Karpas-422 (cell line): Measurements from ENCODE around the gene CUTA. TPM values are rescaled to one million over a fixed set of nuclear protein-coding genes. Genes with fewer than 3 reads are reported as not detected.
A peak's percentile ranks its signal among the peaks of the same experiment; 100 is the strongest.

Experiments used
- DNase-seq: peaks from one replicate; pipeline ENCODE4 v3.0.0-alpha.2; 2015
- H2AFZ ChIP-seq: fragments of 200-600 bp; sonication (generic); 2 replicates; pipeline ENCODE4 v1.6.1; 2014; ENCODE audit warnings: antibody characterized with exemption, low read length, mixed read lengths
- H3K27ac ChIP-seq: fragments of 200-600 bp; sonication (generic); 2 replicates; pipeline ENCODE4 v1.5.1; 2014; ENCODE audit warnings: mild to moderate bottlenecking, low read length, moderate library complexity
- H3K27me3 ChIP-seq: fragments of 200-600 bp; sonication (generic); 2 replicates; pipeline ENCODE4 v1.6.1; 2014; ENCODE audit warnings: low read length, mixed read lengths
- H3K36me3 ChIP-seq: fragments of 200-600 bp; sonication (generic); 2 replicates; pipeline ENCODE4 v1.6.1; 2014; ENCODE audit warnings: low read length, mixed read lengths; ENCODE audit not compliant: insufficient read depth
- H3K4me1 ChIP-seq: fragments of 200-600 bp; sonication (generic); 2 replicates; pipeline ENCODE4 v1.6.1; 2014; ENCODE audit warnings: mild to moderate bottlenecking, low read length, mixed read lengths
- H3K4me2 ChIP-seq: fragments of 200-600 bp; sonication (generic); 2 replicates; pipeline ENCODE4 v1.6.1; 2014; ENCODE audit warnings: low read length, low read depth, mild to moderate bottlenecking; ENCODE audit not compliant: poor library complexity, severe bottlenecking
- H3K4me3 ChIP-seq: fragments of 200-600 bp; sonication (generic); 2 replicates; pipeline ENCODE4 v1.5.1; 2014; ENCODE audit warnings: mild to moderate bottlenecking, antibody characterized with exemption, low read length, mixed read lengths
- H3K79me2 ChIP-seq: fragments of 200-600 bp; sonication (generic); 2 replicates; pipeline ENCODE4 v1.6.1; 2014; ENCODE audit warnings: mild to moderate bottlenecking, low read length, mixed read lengths
- H3K9ac ChIP-seq: fragments of 200-600 bp; sonication (generic); 2 replicates; pipeline ENCODE4 v1.6.0; 2014; ENCODE audit warnings: low read length
- H3K9me2 ChIP-seq: fragments of 200-600 bp; sonication (generic), shearing (Covaris generic); replicated peaks from 2 replicates; pipeline ENCODE4 v1.6.0; 2014; ENCODE audit warnings: mild to moderate bottlenecking, low read length, moderate library complexity; ENCODE audit not compliant: insufficient read depth
- H3K9me3 ChIP-seq: fragments of 300-700, 200-600 bp; sonication (generic); 2 replicates; pipeline ENCODE4 v1.6.1; 2014; ENCODE audit warnings: low read length, mixed read lengths
- H4K20me1 ChIP-seq: fragments of 200-600 bp; sonication (generic); 2 replicates; pipeline ENCODE4 v1.6.1; 2014; ENCODE audit warnings: mild to moderate bottlenecking, antibody characterized with exemption, low read length, low read depth; ENCODE audit not compliant: insufficient read depth
- total RNA-seq: library from RNA; depleted of rRNA; stranded (reverse); fragments of >200 nt; shearing (Covaris generic); gene quantifications from 2 replicates; pipeline ENCODE4 v1.2.3, GENCODE V29; 2014; ENCODE audit warnings: low replicate concordance

Gene CUTA
- total RNA-seq, 1 experiment from 2014 or later, result 260 TPM

DNA sequence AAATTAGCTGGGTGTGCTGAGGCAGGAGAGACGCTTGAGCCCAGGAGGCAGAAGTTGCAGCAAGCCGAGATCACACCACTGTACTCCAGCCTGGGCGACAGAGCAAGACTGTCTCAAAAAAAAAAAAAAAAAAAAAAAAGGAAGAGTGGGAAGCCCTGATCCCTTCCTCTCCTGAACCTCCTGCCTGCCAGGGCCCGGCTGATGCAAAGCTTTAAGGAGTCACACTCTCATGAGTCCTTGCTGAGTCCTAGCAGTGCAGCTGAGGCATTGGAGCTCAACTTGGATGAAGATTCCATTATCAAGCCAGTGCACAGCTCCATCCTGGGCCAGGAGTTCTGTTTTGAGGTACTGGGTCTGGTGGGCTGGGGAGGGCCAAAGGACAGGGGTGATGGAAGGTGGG, 17.1 kb upstream of the CUTA start:
- no peak overlapping the region for H3K9ac ChIP-seq
- H3K9me3 ChIP-seq, result no peaks in the 10 kb centered on the region
- H3K79me2 ChIP-seq, result peaks cover 33% of the 10 kb centered on the region
- H4K20me1 ChIP-seq, result no peaks in the 10 kb centered on the region
- H3K9me2 ChIP-seq, result no peaks in the 10 kb centered on the region
- no peak for DNase-seq
- H3K4me2 ChIP-seq, result no peak overlapping the region
- H3K27ac ChIP-seq, result no peak overlapping the region
- no peak overlapping the region for H3K4me3 ChIP-seq
- peaks cover 32% of the 10 kb centered on the region for H3K4me1 ChIP-seq
- no peaks in the 10 kb centered on the region for H3K27me3 ChIP-seq
- H2AFZ ChIP-seq, result no peak overlapping the region
- H3K36me3 ChIP-seq, result peaks cover 25% of the 10 kb centered on the region

GRCh38 chr6:33433544-33434191, 15.8 kb upstream of the CUTA start:
- H3K4me1 ChIP-seq, result peaks cover 45% of the 10 kb centered on the region
- H3K36me3 ChIP-seq, result peaks cover 24% of the 10 kb centered on the region
- H3K4me3 ChIP-seq, result no peak overlapping the region
- no peak overlapping the region; the same call in 1 of the 2 replicates for H3K9ac ChIP-seq
- H4K20me1 ChIP-seq, result no peaks in the 10 kb centered on the region
- DNase-seq, result no peak
- no peak overlapping the region for H3K4me2 ChIP-seq
- no peak overlapping the region for H3K27ac ChIP-seq
- peaks cover 45% of the 10 kb centered on the region for H3K79me2 ChIP-seq
- H3K27me3 ChIP-seq, result no peaks in the 10 kb centered on the region
- no peak overlapping the region for H2AFZ ChIP-seq
- no peaks in the 10 kb centered on the region for H3K9me2 ChIP-seq
- no peaks in the 10 kb centered on the region for H3K9me3 ChIP-seq

- Histone ChIP-seq H3K36me3 (peaks cover 18% of the 10 kb centered on the region), H3K4me1 (peaks cover 51% of the 10 kb centered on the region), H3K4me3 (peak overlapping the region; percentile 28; the same call in 1 of the 2 replicates), H3K9ac (peak overlapping the region; percentile 84), H3K27ac (peak overlapping the region; percentile 70), H3K9me2 (no peaks in the 10 kb centered on the region), H3K9me3 (no peaks in the 10 kb centered on the region), H3K27me3 (no peaks in the 10 kb centered on the region), H2AFZ (no peak overlapping the region), H3K79me2 (peaks cover 51% of the 10 kb centered on the region), H3K4me2 (peak overlapping the region; percentile 96), H4K20me1 (no peaks in the 10 kb centered on the region)
- DNase-seq, result no peak
Observed at GRCh38 chr6:33433001-33433543, 15.2 kb upstream of the CUTA start.

DNA sequence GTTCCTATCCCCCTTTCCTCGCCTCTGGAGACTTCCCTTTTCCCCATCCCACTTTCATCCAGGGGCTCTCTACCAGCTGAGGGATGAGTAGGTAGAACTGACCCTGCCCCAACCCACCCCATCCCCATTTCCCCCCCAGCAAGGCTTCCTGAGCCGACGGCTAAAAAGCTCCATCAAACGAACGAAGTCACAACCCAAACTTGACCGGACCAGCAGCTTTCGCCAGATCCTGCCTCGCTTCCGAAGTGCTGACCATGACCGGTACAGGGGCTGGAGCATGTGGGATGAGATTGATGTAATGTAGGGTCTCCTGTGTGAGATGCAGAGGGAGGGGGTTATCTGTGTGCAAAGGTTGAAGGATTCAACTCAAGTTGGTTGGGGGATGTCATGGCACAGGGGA, 14.6 kb upstream of the CUTA start:
- no peaks in the 10 kb centered on the region for H3K27me3 ChIP-seq
- H4K20me1 ChIP-seq, result no peaks in the 10 kb centered on the region
- no peak for DNase-seq
- H3K9ac ChIP-seq, result peak overlapping the region; percentile 84
- H3K4me2 ChIP-seq, result peak overlapping the region; percentile 96
- H3K27ac ChIP-seq, result peak overlapping the region; percentile 70
- peaks cover 17% of the 10 kb centered on the region for H3K36me3 ChIP-seq
- H3K79me2 ChIP-seq, result peaks cover 51% of the 10 kb centered on the region
- H3K4me1 ChIP-seq, result peaks cover 51% of the 10 kb centered on the region
- H3K9me3 ChIP-seq, result no peaks in the 10 kb centered on the region
- peak overlapping the region; percentile 79; the same call in 1 of the 2 replicates for H3K4me3 ChIP-seq
- no peaks in the 10 kb centered on the region for H3K9me2 ChIP-seq
- no peak overlapping the region for H2AFZ ChIP-seq

DNA sequence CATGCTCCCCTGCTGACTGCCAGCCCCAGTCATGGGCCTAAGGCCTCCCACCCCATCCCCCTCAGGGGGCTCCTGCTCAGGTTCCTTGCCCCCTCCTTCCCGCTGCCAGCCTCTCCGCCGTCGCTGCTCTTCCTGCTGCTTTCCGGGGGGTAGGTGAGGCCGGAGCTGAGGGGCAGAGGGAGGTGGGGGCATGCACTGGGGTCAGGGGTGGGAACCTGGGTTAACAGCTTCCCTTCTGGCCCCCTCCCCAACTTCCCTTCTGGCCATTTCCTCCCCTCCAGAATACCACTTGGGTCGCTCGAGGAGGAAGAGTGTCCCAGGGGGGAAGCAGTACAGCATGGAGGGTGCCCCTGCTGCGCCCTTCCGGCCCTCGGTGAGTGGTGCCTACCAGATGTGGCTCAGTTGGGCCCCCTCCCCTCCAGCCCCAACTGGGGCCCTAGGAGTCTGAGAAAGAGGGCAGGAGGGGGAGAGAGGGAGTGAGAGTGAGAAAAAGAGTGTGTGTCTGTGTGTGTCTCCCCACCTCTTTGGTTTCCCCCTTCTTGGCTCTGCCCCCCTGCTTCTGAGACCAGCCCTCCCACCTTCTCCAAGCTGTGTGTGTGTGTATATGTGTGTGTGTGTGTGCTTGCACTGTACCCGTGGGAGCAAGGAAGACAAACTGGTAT, 14.1 kb upstream of the CUTA start:
- Histone ChIP-seq H3K9me2 (no peaks in the 10 kb centered on the region), H3K4me2 (peak overlapping the region; percentile 96), H3K27me3 (no peaks in the 10 kb centered on the region), H2AFZ (no peak overlapping the region), H3K4me1 (peaks cover 56% of the 10 kb centered on the region), H4K20me1 (no peaks in the 10 kb centered on the region), H3K4me3 (peak overlapping the region; percentile 79), H3K9ac (peak overlapping the region; percentile 84), H3K9me3 (no peaks in the 10 kb centered on the region), H3K79me2 (peaks cover 55% of the 10 kb centered on the region), H3K27ac (peak overlapping the region; percentile 70), H3K36me3 (peaks cover 17% of the 10 kb centered on the region)
- peak; percentile 70 for DNase-seq

DNA sequence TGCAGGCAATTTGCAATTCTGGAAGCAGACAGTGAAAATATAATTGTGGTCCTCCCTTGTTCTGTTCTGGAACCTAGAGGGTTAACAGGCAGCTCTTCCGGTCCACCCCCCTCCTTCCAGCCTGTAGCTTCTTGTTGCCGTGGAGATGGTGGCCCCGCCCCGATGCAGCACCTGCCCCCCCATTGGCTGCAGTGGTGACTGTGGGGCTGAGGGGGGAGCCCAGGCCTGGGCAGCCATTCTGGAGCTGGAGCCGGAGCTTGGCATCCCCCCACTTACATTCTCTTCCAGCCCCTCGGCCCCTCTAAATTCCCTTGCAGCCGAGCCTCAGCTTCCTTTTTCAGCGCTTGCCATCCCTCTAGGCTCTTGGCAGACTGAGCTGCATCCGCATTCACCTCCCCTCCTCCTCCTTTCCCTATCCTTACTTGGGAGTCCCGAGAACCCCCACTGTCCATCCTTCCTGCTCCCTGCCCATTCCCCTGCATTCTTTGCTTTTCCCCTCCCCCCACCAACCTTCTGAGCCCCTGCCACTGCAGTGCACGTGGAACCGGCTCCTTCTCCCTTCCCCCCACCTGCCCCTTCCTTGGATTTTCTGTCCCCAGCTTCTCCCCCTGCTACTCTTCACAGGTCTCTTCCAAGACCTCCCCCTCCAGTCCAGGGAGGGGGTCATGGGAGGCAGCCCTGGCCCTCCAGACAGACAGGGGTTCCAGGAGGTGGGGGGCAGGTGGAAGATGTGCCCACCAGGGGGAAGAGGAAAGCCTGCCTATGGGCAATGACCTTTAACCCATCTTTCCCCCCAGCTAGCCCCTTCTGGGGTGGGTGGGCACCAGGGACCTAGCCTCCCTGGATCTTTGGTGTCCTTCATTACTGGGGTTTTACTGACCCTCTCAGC, 13.3 kb upstream of the CUTA start:
- H2AFZ ChIP-seq, result no peak overlapping the region
- H3K4me3 ChIP-seq, result peak overlapping the region; percentile 79
- peaks cover 56% of the 10 kb centered on the region for H3K79me2 ChIP-seq
- H3K36me3 ChIP-seq, result peaks cover 11% of the 10 kb centered on the region; the same call in 1 of the 2 replicates
- H3K4me2 ChIP-seq, result peak overlapping the region; percentile 96
- H3K9ac ChIP-seq, result peak overlapping the region; percentile 84
- no peaks in the 10 kb centered on the region for H3K9me3 ChIP-seq
- H3K9me2 ChIP-seq, result no peaks in the 10 kb centered on the region
- no peaks in the 10 kb centered on the region for H3K27me3 ChIP-seq
- H3K27ac ChIP-seq, result peak overlapping the region; percentile 70
- H3K4me1 ChIP-seq, result peaks cover 62% of the 10 kb centered on the region
- peak; percentile 95 for DNase-seq
- no peaks in the 10 kb centered on the region for H4K20me1 ChIP-seq

DNA sequence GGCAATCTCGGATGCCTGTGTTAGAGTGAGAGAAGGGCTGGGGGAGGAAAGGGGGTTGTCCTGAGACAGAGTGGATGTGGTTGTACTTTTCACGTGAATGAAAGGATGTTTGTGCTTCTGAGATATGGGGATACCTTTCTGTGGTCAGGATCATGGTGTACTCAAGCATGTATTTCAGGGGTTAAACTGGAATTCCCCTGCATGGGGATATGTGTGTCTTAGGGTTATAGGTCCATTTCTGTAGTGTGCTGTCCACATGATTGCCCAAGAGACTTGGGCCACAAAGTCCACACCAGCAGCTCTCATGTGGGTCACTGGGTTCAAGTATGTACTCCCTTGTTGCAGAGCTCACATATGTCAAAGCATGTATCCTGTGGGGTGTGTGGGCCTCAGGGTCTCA, 12.4 kb upstream of the CUTA start:
- Histone ChIP-seq H4K20me1 (no peaks in the 10 kb centered on the region), H3K4me1 (peaks cover 66% of the 10 kb centered on the region), H3K9me2 (no peaks in the 10 kb centered on the region), H3K4me2 (peak overlapping the region; percentile 96), H2AFZ (no peak overlapping the region), H3K4me3 (peak overlapping the region; percentile 79; the same call in 1 of the 2 replicates), H3K36me3 (peaks cover 3% of the 10 kb centered on the region; the same call in 1 of the 2 replicates), H3K79me2 (peaks cover 56% of the 10 kb centered on the region), H3K9ac (peak overlapping the region; percentile 81; the same call in 1 of the 2 replicates), H3K27me3 (no peaks in the 10 kb centered on the region), H3K9me3 (no peaks in the 10 kb centered on the region), H3K27ac (peak overlapping the region; percentile 56)
- DNase-seq, result no peak
